ENCODE measurements around the gene SH3BP4. TPM values are rescaled to one million over a fixed set of nuclear protein-coding genes. Genes with fewer than 3 reads are reported as not detected.

The SH3BP4 gene, protein sequence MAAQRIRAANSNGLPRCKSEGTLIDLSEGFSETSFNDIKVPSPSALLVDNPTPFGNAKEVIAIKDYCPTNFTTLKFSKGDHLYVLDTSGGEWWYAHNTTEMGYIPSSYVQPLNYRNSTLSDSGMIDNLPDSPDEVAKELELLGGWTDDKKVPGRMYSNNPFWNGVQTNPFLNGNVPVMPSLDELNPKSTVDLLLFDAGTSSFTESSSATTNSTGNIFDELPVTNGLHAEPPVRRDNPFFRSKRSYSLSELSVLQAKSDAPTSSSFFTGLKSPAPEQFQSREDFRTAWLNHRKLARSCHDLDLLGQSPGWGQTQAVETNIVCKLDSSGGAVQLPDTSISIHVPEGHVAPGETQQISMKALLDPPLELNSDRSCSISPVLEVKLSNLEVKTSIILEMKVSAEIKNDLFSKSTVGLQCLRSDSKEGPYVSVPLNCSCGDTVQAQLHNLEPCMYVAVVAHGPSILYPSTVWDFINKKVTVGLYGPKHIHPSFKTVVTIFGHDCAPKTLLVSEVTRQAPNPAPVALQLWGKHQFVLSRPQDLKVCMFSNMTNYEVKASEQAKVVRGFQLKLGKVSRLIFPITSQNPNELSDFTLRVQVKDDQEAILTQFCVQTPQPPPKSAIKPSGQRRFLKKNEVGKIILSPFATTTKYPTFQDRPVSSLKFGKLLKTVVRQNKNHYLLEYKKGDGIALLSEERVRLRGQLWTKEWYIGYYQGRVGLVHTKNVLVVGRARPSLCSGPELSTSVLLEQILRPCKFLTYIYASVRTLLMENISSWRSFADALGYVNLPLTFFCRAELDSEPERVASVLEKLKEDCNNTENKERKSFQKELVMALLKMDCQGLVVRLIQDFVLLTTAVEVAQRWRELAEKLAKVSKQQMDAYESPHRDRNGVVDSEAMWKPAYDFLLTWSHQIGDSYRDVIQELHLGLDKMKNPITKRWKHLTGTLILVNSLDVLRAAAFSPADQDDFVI
- total RNA-seq (2014; rRNA removed; shearing (Covaris generic); ENCODE audit: low replicate concordance): 33.9 and 38.4 TPM in 2 replicates

DNA sequence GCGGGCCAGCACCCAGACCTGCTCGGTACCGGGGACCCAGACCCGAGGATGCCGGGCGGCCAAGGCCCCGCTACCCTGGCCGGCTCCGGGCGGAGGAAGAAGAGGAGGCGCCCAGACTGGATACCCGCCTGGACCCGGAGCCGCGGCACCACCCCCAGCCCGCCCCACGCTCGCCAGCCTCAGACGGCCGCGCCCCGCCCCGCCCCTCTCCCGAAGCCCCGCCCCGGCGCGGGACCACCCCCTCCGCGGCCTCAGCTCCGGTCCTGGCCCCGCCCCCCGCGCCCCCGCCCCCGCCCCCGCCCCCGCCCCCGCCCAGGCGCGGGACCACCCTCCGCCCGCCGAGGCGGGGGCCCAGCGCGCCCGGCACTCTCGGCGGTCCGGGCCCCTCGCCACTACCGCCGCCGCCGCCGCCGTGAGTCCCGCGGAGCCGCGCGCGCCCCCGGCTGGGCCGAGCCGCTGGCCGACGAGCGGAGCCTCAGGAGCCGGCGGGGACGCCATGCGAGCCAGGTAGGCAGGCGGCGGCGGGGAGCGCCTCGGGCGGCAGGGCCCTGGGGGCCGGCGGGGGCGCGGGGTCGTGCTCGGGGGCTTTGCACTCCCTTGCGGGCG is at the start of gene SH3BP4:
Gene SH3BP4, plus strand, starts transcription at position 354 of the 606 bp plus-strand sequence. CDS start 82,986 bp downstream, outside the sequence.
- no peak for DNase-seq (ENCODE audit: low read depth)
- in situ Hi-C loops (cut with HindIII; ENCODE audit: low pct_unique_long_range_greater_than_20kb, low sequenced_read_pairs): no loop called here

DNA sequence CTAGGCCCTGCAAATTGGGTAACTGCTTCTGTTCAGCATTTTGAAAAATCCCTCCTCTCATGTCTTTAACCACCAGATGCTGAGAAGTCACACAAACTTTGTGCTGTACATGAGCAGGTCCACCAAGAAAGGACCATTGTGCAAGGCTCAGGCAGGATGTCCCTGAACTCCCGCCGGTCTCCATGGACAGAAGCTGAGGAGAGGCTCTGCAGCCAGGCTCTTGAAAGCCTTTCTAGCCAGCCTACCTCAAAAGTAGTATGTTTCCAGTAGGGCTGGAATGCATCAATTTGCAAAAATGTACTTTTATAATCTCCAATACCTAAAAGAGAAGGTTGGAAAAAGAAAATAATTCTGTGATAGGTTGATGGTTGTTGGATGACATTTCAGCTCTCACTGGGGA is 47.0 kb upstream of the SH3BP4 start:
- no peak for DNase-seq (ENCODE audit: low read depth)
- in situ Hi-C loops (cut with HindIII; ENCODE audit: low pct_unique_long_range_greater_than_20kb, low sequenced_read_pairs): no loop called here

DNA sequence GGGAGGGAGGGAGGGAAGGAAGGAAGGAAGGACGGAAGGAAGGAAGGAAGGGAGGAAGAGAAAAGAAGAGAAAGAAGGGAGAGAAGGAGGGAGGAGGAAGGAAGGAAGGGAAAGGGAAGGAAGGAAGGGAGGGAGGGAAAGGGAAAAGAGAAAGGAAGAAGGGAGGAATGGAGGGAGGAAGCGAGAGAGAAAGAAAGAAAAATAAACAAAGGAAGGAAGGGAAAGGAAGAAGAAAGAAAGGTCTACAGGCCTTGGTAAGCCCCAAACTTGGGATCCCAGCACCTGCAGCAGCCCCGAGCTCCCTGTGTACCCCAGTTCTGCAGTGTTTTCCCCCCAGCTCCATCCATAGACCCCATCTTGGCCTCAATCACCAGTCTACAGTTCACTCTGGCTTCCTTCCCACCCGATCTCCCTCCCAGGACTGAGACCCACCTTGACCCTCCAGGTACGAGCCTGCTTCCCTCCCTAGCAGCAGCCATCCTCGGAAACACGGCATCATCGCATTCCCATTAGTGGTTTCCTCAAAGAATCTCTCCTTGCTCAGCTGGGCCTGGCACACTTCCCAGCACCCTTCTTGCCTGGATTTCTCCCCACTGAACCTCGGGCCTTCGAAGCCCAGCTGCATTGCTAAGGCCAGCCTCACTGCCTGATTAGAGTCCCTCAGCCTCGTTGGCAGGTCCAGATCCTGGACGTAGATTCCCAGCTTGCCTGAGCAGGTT is 46.1 kb upstream of the SH3BP4 start:
- DNase-seq (ENCODE audit: low read depth): no peak
- in situ Hi-C loops (cut with HindIII; ENCODE audit: low pct_unique_long_range_greater_than_20kb, low sequenced_read_pairs): no loop called here

DNA sequence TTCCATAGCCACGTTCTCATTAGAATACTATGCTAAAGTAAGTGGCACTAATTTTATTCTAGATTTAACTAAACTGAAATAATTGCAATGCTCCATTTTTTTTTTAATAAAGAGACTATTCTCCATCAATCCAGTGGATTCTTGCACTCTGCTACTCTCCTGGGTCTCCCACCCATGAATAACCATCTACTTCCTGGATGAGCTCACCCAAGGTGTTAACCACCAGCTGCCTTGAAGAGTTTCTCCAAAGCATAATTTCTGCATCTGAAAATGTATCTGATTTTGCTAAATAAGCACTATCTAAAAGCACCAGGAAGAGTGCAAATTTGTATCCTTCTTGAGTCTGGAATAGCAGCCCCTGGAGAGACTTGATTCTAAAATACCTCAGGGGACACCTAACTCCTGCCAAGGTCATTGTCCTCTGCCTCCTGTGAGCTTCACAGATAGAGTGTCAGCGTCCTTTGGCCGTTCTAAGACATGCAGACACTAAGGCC is 41.6 kb upstream of the SH3BP4 start:
- DNase-seq (ENCODE audit: low read depth): no peak
- in situ Hi-C loops (cut with HindIII; ENCODE audit: low pct_unique_long_range_greater_than_20kb, low sequenced_read_pairs): no loop called here

DNA sequence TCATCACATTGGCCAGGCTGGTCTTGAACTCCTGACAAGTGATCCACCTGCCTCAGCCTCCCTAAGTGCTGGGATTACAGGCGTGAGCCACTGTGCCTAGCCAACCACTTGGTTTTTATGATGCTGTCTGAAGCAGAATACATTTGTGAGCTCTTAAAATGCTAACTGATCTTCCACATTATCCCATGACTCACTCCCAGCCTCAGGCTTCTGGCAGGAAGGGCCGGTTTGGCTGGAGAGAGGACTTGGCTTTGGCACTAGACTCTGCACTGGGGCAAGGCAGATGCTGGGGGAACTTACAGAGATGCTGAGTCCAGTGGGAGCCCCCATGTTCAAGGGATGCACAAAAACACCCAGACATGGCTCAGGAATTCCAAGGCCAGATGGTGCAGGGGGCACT is 40.5 kb upstream of the SH3BP4 start:
- no peak for DNase-seq (ENCODE audit: low read depth)
- in situ Hi-C loops (cut with HindIII; ENCODE audit: low pct_unique_long_range_greater_than_20kb, low sequenced_read_pairs): no loop called here

DNA sequence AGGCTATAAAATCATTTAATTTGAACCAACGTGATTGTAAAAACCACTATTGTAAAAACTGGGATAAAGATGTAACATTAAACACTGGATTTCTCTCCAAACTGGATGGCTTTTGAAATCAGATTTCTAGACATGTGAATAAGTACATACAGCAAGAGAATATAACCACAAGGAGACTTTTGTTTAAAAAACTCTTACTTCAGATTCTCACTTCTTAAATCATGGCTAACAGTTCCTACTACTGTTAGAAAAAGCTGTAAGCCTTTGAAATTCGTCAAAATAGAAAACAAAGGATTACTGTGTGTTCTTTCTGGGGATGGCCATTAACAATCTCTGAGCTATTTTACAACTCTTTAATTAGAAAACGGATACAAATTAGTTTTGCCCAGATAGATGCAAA is 39.4 kb upstream of the SH3BP4 start:
- in situ Hi-C loops (cut with HindIII; ENCODE audit: low pct_unique_long_range_greater_than_20kb, low sequenced_read_pairs): no loop called here
- no peak for DNase-seq (ENCODE audit: low read depth)

DNA sequence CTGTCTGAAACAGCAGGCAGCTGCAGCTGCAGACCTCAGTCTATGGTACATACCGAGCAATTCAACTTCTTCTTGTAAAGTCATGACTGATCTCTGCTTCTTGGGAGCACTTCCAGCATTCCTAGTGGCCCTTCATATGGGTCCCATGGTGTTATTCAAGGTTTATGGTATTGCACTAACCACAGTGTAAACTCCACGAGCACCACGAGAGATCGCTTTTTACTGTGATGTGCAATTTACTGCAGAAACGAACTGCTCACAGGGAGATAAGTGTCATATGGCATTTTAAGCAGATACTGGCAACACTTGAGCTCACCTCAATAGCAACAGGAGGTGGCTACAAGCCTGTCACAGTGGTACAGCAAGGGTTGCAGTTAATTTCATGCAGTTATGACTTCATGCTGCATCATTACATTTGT is 38.6 kb upstream of the SH3BP4 start:
- DNase-seq (ENCODE audit: low read depth): no peak
- in situ Hi-C loops (cut with HindIII; ENCODE audit: low pct_unique_long_range_greater_than_20kb, low sequenced_read_pairs): no loop called here

DNA sequence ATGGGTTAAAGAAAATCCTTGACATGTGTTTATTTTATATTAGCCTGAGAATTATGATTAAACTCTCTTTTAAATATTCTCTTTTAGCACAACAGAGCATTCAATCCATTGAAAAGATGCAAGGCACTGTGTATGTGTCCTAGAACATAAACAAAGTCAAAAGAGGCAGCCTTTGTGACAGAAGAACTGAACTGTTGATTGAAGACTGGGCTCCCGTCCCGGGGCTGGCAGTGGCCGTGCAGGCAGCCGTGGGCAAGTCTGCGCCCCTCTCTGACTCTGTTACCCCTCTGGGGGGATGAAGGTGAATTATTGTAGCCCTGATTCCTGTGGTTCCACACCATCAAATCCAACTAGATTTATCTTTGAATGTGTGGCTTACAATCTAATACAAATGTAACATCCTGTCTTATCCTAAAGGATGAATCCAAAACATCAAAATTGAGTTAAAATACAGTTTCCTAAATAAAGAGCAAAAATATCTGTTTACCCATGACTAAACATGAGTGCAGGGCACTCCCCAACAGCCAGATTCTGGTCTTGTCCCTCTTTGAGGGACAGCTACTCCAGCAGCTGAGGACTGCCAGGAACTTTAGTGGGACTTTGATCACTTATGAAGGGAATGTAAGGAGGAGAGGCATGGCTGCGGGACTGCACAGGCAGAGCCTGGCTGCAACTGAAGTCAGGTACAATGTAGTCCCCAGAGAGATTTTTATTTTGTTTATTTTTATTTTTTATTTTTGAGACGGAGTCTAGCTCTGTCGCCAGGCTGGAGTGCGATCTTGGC is 37.3 kb upstream of the SH3BP4 start:
- DNase-seq (ENCODE audit: low read depth): no peak
- in situ Hi-C loops (cut with HindIII; ENCODE audit: low pct_unique_long_range_greater_than_20kb, low sequenced_read_pairs): no loop called here

DNA sequence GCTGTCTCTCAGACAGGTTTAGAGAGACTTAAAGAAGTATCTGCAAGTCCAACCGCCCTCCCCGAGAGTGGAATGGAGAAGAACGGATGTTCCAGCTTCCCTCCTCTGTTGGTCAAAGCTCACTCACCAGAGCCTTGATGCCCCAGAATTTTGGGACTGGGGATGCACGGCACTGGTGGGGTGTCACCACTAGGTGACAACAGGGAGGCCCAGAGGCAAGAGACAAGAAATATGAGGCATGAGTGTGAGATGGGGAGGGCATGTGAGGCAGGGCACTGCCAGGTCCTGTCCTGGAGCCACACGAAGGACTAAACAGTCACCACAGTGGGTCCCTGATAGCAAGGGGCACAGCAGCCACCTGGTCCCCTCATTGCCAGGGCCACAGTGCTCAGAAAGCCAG is 35.1 kb upstream of the SH3BP4 start:
- in situ Hi-C loops (cut with HindIII; ENCODE audit: low pct_unique_long_range_greater_than_20kb, low sequenced_read_pairs): no loop called here

DNA sequence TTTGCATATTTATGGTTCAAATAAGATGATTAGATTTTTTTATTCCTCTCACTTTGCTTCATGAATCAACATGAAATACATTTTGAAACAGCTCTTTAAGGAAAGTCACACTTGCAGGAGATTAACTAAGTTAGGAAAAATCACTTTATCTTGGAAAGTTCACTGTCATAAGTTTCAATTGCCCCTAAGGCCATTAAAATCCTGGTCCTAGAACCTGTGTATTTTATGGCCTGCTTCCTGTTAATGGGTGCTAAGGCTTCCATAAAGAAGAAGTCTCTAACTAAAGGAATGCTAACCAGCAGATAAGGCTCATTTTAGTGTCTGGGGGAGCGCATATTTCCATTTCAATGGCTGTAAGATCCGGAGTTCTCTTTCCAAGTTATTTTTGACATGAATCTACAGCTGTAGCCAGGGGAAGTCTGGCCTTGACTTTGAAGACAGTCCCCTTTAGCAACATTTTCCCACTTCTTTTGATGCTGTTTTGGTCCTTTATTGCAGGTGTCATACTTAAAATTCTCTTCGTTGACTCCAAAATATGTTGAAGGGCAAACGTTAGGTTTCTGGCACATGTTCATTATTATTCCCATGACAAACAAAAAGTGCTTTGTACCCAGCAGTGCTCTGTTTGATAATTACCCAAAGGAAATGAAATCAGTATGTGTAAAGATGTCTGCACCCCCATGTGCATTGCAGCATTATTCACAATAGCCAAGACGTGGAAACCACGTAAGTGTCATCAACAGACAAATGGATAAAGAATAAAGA is 34.4 kb upstream of the SH3BP4 start:
- in situ Hi-C loops (cut with HindIII; ENCODE audit: low pct_unique_long_range_greater_than_20kb, low sequenced_read_pairs): no loop called here
- DNase-seq (ENCODE audit: low read depth): no peak

More for the DNA sequence above, 35.1 kb upstream of the SH3BP4 start:
- DNase-seq (ENCODE audit: low read depth): no peak

DNA sequence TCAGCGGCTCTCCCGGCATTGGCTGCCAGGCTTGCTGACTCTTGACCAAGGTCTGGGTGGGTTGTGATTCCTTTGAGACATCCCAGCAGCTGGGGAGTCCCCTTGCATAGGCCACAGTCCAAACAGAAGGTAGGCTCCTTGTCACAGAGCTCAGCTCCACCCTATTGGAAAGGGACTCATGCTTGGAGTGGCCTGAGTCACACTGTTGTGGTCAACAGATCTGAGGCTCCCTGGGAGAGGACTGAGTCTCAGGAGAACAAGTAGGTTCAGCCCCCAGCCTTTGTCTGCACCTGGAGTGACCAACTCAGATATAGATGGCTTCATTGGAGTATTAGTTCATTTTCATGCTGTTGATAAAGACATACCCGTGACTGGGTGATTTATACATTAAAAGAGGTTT is 32.1 kb upstream of the SH3BP4 start:
- DNase-seq (ENCODE audit: low read depth): peak; percentile 35
- in situ Hi-C loops (cut with HindIII; ENCODE audit: low pct_unique_long_range_greater_than_20kb, low sequenced_read_pairs): no loop called here

DNA sequence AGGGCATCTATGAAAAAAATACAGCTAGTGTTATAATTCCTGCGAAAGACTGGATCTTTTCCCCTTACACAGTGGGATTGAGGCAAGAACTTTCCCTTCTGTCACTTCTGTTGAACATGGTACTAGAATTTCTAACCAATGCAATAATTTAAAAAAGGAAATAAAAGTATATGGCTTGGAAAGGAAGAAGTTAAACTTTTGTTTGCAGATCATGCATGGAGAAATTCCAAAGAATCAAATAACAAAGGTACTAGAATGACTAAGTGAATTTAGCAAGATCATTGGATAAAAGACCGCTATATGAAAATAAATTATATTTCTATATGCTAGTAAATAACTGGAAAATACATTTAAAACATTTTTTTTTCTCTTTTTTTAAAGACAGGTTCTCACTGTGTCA is 31.0 kb upstream of the SH3BP4 start:
- in situ Hi-C loops (cut with HindIII; ENCODE audit: low pct_unique_long_range_greater_than_20kb, low sequenced_read_pairs): no loop called here
- DNase-seq (ENCODE audit: low read depth): no peak

DNA sequence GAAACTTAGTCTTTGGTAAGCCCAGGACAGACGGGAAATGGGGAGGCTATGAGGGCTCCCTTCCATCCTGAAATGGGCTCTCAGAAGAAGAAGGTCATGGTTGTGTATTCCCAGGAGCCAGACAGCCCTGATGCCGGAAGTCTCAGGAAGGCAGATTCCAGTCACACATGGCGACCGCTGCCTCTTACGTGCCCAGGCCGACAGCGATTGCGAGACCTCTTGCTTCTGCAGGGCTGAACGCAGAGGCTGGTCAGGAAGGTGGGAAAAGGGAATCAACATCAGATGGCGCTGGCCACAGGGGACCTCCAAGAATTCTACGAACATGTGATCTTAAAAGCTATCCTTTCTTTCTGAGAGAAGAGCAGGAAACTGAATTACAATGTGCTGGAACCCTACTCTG is 22.8 kb upstream of the SH3BP4 start:
- in situ Hi-C loops (cut with HindIII; ENCODE audit: low pct_unique_long_range_greater_than_20kb, low sequenced_read_pairs): no loop called here
- no peak for DNase-seq (ENCODE audit: low read depth)

DNA sequence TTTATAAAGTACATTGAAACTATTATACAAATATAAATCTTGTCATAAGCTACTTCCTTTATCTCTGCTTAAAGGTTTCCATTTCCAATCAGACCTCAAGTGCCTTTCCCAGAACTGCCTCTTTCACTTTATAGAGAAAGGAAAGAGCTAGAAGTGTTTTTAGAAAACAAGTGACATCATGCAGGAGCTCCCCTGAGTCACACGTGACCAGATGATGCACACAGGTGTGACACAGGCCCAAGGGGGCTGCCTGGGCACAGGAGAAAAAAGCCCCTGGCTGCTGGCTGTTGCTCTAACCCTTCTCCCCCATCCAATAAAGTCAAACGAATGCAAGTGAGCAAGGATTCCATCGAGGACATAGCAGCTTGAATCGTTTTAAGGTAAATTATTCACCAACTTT is 21.4 kb upstream of the SH3BP4 start:
- DNase-seq (ENCODE audit: low read depth): no peak
- in situ Hi-C loops (cut with HindIII; ENCODE audit: low pct_unique_long_range_greater_than_20kb, low sequenced_read_pairs): no loop called here

DNA sequence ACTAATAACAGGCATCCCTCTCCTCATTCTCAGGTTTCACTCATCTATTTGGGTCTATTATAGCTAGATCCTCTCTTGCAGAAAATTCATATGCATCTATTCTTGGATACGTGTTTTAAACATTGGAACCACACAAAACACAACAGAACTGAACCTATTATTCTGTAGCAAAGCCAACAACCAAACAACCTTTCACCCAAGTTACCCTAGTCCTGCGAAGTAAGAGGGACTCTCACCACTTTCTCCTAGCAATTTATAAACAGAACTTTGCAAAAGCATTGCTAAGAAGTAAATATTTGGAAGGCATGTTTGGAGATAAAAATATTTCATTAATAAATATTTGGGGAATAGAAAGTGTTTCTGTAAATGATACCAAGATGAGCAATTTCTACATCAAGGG is 20.4 kb upstream of the SH3BP4 start:
- DNase-seq (ENCODE audit: low read depth): no peak
- in situ Hi-C loops (cut with HindIII; ENCODE audit: low pct_unique_long_range_greater_than_20kb, low sequenced_read_pairs): no loop called here

DNA sequence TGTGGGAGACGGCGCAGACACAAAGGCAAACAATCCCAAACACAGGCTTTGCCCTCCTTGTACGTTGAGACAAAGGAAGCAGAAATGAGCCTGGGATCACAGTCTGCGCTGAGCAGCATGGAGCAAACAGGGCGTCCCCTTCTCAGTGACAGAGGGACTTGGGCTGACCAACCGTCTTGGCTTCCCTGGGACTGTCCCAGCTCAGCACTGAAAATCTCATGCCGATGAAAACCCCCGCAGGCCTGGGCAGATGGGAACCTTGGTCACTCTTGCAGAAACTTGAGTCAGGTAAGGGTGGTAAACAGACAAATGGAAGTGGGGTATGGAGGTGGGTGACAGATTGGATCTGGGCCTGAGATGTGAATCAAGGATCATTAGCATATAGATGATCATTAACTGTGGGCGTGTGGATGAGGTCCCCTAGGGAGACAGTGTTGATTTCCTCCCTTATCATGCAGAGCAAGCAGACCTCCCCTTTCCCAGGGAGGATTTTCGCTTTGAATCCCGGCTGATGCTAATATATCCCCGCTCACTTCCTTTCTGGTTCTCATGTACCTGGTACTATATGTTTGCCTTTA is 19.1 kb upstream of the SH3BP4 start:
- in situ Hi-C loops (cut with HindIII; ENCODE audit: low pct_unique_long_range_greater_than_20kb, low sequenced_read_pairs): no loop called here
- no peak for DNase-seq (ENCODE audit: low read depth)

All from Caki2 (cell line).